GM19238 (cell line): Measurements from ENCODE around the gene FBXO44.
"Not testable (repeated sequence)": the region's sequence is repeated elsewhere in the genome, so short reads cannot be mapped to it uniquely, and the experiment has no call there.

ENCODE experiments used
- DNase-seq: peaks from one replicate; pipeline ENCODE4 v3.0.0; 2011; ENCODE audit warnings: low spot score; ENCODE audit not compliant: insufficient read length

Gene FBXO44, protein sequence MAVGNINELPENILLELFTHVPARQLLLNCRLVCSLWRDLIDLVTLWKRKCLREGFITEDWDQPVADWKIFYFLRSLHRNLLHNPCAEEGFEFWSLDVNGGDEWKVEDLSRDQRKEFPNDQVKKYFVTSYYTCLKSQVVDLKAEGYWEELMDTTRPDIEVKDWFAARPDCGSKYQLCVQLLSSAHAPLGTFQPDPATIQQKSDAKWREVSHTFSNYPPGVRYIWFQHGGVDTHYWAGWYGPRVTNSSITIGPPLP

DNA sequence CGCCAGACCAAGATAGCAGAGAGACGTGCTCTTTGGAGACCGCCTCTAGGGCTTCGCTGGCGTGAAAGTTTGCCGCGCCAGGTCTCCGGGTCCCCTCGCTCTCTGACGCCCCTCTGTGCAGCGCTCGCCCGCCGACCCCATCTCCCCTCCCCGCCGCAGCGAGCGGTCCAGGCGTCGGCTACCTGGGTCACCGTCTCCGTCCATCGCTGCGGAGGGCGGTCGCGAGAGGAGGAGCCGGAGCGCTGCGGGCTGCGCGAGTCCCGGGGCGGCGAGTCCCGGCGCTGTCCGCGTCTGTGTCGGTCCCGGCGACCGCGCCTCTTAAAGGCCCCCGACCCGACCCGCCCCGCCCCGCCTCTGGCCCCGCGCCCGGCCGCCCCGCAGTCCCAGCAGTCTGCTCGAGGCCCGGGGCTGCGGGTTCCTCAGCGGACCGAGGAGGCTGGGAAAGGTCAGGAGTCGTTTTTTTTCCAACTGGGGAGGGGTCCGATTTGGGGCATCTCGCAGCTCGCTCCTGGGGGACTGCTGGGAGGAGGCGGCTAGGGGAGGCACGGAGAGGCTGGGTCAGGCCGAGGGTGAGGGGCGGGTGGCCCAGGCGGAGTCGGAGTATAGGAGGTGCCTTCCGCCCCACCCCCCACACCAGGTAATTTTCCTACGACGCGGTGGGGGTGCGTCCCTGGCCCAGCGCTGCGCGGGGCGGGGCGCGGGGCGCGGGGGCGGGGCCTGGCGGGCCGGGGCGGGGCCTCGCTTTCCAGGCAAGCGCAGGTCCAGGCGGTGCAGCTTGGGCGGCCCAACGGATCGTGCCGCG is at the start of gene FBXO44, which contains the start of gene FBXO2:
Gene FBXO44, plus strand, starts transcription at position 741 of the 802 bp plus-strand sequence. CDS start 959 bp downstream, outside the sequence.
Gene FBXO2, minus strand, starts transcription at position 293 of the 802 bp plus-strand sequence. Its CDS starts 89 bp downstream, at position 204.
- DNase-seq = peak; percentile 70

DNA sequence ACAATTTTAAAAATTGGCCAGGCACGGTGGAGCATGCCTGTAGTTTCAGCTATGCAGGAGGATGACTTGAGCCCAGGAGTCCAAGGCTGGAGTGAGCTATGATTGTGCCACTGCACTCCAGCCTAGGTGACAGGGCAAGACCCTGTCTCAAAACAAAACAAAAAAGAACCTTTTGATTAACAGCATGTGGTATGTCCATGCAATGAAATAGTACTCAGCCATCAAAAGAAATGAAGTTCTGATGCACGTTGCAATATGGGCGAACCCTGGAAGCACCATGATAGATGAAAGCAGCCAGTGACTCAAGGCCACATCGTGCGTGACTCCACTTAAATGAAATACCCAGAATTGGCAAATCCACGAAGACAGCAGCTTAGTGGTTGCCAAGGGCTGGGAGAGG is 47.9 kb upstream of the FBXO44 start:
- no peak for DNase-seq

DNA sequence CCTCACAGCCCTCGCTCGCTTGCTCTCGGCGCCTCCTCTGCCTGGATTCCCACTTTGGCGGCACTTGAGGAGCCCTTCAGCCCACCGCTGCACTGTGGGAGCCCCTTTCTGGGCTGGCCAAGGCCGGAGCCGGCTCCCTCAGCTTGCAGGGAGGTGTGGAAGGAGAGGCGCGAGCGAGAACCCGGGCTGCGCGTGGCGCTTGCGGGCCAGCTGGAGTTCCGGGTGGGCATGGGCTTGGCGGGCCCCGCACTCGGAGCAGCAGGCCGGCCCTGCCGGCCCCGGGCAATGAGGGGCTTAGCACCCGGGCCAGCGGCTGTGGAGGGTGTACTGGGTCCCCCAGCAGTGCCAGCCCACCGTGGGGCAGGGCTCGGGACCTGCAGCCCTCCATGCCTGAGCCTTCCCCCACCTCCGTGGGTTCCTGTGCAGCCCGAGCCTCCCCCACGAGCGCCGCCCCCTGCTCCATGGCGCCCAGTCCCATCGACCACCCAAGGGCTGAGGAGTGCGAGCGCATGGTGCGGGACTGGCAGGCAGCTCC is 46.0 kb upstream of the FBXO44 start:
- not testable (repeated sequence) for DNase-seq

DNA sequence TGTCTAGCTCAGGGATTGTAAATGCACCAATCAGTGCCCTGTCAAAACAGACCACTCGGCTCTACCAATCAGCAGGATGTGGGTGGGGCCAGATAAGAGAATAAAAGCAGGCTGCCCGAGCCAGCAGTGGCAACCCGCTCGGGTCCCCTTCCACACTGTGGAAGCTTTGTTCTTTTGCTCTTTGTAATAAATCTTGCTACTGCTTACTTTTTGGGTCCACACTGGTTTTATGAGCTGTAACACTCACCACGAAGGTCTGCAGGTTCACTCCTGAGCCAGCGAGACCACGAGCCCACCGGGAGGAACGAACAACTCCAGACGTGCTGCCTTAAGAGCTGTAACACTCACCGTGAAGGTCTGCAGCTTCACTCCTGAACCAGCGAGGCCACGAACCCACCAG is 45.3 kb upstream of the FBXO44 start:
- not testable (repeated sequence) for DNase-seq

DNA sequence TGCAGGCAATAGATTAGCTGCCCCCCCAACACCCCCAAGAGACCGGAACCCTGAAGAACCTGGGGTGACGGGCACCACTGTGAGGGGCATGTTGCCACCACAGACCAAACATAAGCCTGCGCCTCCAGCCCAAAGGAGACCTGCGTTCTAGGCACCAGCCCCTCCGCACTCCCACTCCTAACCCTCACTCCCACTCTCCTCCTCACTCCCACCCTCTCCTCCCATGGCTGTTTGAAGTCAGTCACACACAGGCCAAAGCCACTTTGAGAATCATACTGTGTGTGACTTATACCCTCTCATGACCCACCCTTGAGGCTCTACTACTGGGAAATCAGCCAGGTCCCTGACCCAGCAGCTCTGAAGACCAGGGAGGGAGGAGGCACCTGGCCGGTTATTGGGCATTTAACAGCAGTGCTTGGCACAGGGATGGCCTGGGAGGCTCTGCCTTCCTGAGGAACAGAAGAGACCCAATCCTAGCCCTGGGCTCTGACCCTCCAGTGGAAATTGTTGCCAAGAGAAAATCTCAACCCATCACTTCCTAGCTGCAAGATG is 44.0 kb upstream of the FBXO44 start:
- DNase-seq = no peak

DNA sequence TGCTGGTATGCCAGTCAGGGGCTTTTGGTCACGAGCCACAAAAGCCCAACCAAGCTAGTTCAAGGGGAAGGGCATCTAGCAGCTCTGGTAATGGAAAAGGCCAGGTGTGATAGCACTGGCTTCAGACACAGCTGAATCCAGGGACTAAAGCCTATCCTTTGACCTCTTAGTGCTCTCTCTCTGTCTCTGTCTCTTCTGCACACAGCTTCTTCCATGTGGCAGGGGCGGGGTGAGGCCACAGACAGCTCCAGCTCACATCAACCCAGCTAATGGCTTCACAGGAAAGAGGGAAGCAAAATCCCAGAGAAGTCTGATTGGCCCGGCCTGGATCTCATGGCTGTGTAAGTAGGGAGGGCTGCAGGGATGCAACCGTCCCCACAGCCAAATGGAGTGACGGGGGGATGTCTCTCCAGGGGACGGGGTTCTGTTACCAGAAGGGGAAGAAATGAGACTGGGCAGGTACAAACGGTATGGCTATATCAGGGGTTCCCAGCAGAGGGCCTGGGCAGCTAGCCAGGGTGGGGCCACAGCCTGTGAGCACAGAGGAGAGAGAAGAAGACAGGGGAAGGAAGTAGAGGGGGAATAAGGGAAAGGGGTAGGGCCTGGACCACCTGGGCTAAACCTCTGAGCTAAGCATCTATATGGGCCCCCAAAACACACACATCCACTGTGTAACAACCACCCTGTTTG is 42.9 kb upstream of the FBXO44 start:
- DNase-seq = no peak

DNA sequence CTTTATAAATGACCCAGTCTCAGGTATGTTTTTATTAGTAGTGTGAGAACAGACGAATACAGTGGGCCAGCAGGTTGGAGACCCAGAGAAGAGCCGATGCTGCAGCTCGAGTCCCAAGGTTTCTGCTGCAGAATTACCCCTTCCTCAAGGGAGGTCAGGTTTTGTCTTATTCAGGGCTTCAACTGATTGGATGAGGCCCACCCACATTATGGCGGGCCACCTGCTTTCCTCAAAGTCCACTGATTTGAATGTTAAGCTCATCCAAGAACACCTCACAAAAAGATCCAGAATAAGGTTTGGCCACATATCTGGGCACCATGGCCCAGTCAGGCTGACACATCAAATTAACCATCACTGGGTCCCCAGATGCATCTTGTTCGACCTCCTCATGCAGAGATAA is 41.3 kb upstream of the FBXO44 start:
- DNase-seq = no peak

DNA sequence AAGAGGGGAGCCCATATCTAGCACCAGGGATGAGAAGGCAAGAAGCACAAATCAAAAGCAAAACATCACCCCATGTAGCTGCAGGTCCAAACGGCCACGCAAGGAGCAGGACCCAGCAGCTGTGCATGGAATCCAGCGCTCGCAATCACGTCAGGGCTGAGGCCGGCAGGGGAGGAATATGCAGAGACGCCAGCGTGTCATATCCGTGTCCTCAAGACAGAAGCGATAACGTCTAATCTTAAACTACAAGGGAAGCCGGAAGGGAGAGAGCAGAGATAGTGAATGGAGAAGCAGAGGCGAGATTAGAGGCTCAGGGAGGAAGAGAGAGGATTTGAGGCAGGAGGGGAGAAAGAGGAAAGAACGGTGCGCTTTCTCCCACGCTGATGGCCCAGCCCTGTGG is 39.6 kb upstream of the FBXO44 start:
- no peak for DNase-seq

DNA sequence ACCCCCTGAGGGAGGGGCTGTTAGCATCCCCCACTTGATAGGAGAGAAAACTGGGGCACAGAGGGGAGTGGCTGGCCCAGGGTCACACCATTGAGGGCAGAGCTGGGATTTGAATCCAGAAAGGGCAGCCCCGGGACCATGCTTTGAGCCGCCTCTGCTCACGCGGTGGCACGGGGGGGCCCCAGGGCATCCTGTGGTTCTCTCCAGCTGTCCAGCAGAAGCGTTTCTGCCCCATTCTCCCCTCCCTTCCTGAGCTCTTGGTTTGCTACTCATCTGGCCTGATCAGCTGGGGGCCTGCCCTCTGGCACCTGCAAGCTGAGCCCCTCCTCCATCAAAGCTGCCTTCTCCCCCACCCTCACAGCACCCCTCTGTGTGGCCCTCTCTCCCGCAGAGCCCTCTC is 37.9 kb upstream of the FBXO44 start:
- no peak for DNase-seq

DNA sequence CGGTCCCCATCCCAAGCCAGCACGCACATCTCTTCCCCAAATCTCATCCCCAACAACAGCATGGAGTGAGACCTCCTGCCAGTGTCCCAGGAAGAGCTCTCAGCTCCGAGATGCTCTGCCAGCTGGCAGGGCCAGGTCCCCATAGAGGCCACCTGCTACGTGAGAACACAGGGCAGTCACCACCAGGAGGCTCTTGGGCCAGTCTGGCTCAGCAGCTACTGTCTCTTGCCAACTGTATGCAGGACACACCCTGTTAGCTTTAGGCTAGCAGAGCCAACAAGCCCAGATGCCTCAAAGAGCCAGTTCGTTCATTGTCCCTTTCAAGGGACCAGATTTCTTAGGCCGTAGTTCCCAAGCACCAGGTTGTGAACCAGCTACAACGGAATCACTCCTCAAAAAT is 37.4 kb upstream of the FBXO44 start:
- no peak for DNase-seq

DNA sequence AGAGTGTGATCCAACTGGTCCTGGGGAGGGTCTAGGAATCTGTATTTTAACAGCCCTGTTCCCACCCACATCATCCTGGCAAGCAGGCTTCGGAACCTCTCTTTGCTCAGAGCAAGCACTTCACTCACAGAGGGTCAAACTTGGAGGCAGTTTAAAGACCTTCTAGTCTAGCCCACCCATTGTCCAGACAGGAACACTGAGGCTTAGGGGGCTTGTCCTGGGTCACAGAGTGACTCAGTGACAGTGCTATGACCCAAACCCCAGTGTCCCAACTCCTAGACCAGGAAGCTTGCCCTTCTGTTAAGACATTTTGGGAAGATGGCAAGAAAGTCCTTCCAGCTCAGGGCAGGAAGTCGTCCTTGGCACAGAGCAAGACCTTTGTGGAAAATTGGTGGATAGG is 36.9 kb upstream of the FBXO44 start:
- DNase-seq = no peak

DNA sequence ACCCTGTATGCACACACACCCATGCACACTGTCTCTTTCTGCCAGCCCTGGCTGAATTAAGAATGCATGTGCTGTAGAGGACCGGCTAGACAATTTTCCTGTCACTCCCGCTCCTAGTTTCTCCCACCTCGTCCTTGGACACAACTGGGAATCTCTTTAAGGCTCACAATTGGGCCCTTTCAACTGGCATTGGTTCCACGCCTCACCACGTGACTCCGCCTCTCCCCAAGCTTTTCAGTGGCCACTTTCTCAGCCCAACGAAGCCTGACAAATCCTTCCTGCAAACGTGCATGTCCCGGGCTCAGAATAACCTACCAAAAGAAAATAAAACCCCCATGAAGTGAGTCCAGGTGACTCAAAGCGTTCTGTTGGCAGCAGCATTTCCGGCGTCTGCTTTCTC is 34.3 kb upstream of the FBXO44 start:
- no peak for DNase-seq

DNA sequence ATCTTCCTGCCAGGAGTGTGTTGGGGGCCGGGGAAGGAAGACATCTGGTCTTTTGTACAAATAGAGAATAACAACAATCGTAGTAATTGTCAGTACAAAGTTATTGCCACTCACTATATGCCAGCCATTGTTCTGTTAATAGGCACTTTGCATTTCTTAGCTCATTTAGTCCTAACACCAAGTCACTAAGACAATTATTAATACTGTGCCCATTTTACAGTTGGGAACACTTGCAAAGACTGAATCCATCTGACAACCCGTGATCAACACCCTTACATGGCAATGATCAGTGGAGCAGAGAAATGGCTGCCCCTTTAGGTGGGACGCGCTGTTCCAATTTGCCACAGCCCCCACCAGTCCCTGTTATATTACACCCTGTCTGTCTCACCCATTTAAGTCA is 33.8 kb upstream of the FBXO44 start:
- DNase-seq = no peak

DNA sequence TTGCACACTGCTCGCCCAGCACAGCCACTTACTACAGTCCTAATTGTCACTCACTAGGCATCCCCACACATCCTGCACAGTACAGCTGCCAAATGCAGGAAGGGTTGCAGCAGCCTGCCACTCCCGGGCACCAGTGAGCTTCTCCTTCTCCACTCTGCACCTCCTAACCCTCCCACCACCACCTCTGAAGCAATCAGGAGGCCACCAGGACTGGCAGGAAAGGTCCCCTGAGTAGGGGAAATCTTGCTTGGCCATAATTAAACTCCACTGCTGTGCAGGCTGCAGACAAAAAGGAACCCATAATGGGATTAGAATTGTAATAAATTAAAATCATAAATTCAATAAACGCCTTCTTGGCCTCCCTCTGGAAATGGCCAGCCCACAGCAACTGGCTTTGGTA is 32.3 kb upstream of the FBXO44 start:
- DNase-seq = no peak

DNA sequence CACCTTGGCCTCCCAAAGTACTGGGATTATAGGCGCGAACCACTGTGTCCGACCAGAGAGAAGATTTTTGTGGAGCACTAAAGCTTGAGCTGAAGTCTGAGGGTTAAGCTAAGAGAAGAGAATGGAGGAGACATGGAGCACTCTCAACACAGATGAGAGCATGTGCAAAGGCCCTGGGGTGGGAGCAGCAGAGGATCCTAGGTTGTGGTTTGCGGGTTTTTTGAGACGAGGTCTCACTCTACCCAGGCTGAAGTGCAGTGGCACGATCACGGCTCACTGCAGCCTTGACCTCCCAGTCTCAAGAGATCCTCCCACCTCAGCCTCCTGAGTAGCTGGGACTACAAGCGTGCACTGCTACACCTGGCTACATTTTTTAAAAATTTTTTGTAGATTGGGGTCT is 31.0 kb upstream of the FBXO44 start:
- no peak for DNase-seq

DNA sequence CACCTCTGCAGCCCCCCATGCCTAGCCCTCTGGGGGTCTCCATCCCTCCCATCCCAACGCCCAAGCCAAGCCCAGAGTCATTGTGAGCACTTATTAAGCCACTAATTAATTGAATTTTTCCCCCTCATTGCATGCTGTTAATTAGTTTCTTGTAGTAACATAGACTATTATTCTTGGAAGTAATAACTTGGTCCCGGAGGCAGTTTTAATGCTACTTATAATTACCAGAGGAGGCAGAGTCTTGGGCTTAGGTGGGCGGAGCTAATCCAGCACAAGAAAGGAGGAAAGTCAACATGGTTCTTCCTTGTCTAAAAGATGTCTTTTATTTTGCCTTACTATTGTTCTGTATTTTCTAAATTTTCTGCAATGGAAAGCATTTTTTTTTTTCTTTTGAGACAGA is 28.1 kb upstream of the FBXO44 start:
- DNase-seq = no peak

DNA sequence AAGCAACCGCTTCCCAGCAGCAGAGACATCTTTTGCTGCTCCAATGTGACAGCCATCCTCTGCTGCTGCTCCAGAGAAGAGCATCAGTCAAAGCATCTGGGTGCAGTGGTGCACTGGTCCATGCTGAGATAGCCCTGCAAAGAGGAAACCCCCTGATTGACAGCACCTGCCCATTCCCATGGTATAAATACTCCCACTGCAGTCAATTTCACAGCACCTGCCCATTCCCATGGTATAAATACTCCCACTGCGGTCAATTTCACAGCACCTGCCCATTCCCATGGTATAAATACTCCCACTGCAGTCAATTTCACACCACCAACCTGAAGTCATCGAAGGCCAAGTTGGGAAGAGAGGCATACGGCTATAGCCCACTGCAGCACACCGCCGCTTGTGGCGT is 25.9 kb upstream of the FBXO44 start:
- no peak for DNase-seq

DNA sequence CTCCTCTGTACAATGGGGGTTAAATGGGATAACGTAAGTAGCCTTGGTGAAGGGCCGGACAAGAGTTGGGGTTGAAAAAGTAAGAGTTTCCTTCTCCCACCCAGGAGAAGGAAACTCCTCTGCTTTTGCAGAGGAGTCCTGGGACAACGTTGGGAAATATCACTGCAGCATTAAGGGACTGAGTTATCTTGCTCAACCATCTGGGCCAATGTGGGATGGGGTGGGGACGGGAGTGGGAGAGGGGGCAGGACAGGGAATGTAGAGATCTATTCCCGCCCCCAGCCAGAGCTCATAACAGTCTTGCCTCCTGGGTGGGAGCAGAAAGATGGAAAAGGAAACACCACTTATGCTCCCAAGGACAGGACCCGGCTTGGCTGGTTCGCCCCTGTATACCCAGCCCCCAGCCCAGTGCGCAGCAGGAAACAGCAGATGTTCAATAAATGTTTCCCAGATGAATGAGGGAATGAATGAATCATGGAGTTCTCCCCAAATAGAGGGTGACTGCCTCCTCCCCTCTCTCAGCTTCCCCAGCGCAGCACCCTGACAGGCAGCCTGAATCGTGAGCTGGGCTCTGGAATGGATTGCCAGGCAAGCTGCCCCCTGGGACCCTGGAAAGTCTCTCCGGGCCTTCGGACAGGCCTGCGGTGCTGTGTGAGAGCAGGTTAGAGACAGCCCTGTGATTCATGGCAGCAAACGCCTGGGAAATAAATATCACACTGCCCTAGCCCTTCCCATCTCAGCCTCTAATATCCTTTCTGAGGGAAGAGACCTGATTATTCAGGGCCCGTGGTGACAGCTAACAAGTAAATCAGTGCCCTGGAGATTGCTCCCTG is 25.3 kb upstream of the FBXO44 start:
- DNase-seq = no peak

DNA sequence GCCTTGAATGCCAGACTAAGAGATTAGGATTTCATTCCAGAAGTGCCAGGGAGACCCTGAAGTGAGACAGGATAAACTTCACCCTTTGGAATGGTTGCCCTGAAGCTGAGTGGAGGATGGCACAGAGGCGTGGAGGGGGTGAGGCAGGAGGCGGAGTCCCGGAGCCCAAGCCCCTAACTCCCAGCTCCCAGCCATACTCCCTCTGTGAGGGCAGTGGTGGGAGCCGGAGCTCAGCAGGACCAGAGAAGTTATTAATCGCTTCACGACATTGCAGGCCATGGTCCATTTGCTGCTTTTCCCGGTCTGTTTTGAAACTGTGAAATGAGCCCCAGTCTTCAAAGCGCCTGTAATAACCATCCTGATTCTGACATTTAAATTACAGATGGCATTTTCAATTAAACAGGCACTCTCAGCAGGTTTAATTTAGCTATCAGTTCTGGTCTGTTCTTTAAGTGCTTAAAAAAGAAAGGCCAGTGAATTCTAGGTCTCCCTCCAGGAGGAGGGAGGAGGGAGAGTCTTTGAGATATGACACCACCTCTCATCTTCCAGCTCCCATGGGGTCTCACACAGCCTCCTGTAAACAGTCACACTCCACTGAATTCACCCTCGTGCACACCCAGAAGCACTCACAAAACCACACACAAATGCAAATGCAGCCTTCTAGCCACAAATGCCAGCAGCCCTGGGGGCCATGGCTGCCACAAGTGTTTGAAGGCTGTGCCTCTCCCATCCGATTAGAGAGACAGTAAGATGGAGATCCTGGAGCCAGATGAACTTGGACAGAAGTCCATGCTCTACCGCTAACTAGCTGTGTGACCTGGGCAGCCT is 20.1 kb upstream of the FBXO44 start:
- DNase-seq = no peak

DNA sequence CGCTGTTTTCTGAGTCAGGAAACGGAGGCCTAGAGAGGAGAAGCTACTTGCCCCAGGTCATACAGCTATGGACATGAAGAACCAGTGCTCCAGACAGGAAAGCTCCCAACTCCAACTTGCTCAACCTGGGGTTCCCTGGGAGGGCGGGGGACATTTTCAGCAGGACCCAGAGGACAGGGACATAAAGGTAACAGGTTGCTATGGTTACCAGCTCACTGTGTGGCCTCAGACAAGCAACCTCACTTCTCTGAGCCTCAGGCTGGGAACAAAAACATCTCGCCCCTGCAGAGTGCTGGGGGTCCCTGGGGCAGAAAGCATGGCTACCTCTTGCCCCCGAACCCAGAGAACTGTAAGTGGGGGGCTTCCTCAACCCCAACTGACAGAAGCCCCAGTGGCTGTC is 16.6 kb upstream of the FBXO44 start:
- DNase-seq = no peak
